ENCODE results near the gene SF3B3. TPM values are rescaled to one million over a fixed set of nuclear protein-coding genes. Genes with fewer than 3 reads are reported as not detected.

Gene SF3B3
- total RNA-seq, 1 experiment from 2014 or later: 403 TPM

DNA sequence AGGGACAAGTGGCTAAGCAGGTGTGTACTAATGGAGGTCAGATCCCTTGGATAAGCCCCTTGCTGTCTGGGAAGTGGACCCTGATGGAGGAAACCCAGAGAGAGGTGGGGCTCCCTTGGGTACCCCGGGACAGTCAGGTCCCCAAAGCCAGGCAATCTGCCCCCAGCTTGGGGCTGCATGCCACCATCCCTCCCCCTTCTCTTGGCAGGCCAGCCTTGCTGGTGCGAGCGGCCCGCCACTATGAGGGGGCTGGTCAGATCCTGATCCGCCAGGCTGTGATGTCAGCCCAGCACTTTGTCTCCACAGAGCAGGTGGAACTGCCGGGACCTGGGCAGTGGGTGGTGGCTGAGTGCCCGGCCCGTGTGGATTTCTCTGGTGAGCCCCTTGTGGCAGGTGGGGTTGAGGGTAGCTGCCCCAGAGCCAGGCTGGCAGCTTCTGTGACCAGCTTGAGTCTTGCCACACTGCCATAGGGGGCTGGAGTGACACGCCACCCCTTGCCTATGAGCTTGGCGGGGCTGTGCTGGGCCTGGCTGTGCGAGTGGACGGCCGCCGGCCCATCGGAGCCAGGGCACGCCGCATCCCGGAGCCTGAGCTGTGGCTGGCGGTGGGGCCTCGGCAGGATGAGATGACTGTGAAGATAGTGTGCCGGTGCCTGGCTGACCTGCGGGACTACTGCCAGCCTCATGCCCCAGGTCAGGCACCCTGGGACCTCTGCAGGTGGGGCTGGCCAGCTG is 49.1 kb upstream of the SF3B3 start:
- Histone ChIP-seq H3K79me2 (ENCODE audit: insufficient read depth, low read length) (no peaks in the 10 kb centered on the region), H3K9me3 (ENCODE audit: control insufficient read depth in 1 of 2, insufficient read depth in 1 of 2, low read depth in 1 of 2, low read length in 2 of 2) (no peaks in the 10 kb centered on the region), H3K36me3 (ENCODE audit: control insufficient read depth in 1 of 2, insufficient read depth in 2 of 2, low read length in 2 of 2) (no peaks in the 10 kb centered on the region), H3K27me3 (ENCODE audit: insufficient read depth, low read length) (no peaks in the 10 kb centered on the region), H3K9me2 (ENCODE audit: insufficient read depth) (no peaks in the 10 kb centered on the region), H4K20me1 (ENCODE audit: insufficient read depth) (no peaks in the 10 kb centered on the region), H3K4me2 (ENCODE audit: low read length) (no peak overlapping the region), H3K27ac (ENCODE audit: low read depth, low read length) (peak overlapping the region; percentile 63), H3K4me3 (replicated peaks in 1 of 2; ENCODE audit: low read depth in 1 of 2, low read length in 2 of 2) (no peak overlapping the region), H2AFZ (ENCODE audit: low read depth, low read length, poor library complexity, severe bottlenecking) (no peak overlapping the region), H3K4me1 (ENCODE audit: control insufficient read depth in 1 of 2, insufficient read depth in 2 of 2, low read length in 2 of 2) (peaks cover 23 to 29% of the 10 kb centered on the region in 2 experiments), H3K9ac (ENCODE audit: low read length) (no peak overlapping the region)
- ATAC-seq: no peak
- no TSS peak for BruUV-seq (replicated peaks)
- TF ChIP-seq, protein P1, sequence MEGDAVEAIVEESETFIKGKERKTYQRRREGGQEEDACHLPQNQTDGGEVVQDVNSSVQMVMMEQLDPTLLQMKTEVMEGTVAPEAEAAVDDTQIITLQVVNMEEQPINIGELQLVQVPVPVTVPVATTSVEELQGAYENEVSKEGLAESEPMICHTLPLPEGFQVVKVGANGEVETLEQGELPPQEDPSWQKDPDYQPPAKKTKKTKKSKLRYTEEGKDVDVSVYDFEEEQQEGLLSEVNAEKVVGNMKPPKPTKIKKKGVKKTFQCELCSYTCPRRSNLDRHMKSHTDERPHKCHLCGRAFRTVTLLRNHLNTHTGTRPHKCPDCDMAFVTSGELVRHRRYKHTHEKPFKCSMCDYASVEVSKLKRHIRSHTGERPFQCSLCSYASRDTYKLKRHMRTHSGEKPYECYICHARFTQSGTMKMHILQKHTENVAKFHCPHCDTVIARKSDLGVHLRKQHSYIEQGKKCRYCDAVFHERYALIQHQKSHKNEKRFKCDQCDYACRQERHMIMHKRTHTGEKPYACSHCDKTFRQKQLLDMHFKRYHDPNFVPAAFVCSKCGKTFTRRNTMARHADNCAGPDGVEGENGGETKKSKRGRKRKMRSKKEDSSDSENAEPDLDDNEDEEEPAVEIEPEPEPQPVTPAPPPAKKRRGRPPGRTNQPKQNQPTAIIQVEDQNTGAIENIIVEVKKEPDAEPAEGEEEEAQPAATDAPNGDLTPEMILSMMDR (IDR thresholded peaks at IDR 0.05 in 2 of 3, conservative IDR thresholded peaks at IDR 0.05 in 1 of 3; ENCODE audit: borderline replicate concordance in 1 of 3, insufficient read depth in 1 of 3, low read depth in 2 of 3, low read length in 2 of 3): no peak
- TF ChIP-seq, protein P2, sequence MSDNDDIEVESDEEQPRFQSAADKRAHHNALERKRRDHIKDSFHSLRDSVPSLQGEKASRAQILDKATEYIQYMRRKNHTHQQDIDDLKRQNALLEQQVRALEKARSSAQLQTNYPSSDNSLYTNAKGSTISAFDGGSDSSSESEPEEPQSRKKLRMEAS (IDR thresholded peaks at IDR 0.05): no peak
- TF ChIP-seq YY1 (IDR thresholded peaks at IDR 0.05; ENCODE audit: extremely low read depth, insufficient replicate concordance, low read depth, low read length) (no peak), POLR2AphosphoS5 (IDR thresholded peaks at IDR 0.05; ENCODE audit: low read depth, low read length) (no peak), ZFX (IDR thresholded peaks at IDR 0.05) (no peak), CBX3 (IDR thresholded peaks at IDR 0.05; ENCODE audit: low read depth) (no peak), ZNF274 (IDR thresholded peaks at IDR 0.05; ENCODE audit: low read depth, low read length) (no peak), ELF1 (IDR thresholded peaks at IDR 0.05; ENCODE audit: borderline replicate concordance, low read depth) (no peak), FOSL1 (IDR thresholded peaks at IDR 0.05; ENCODE audit: low read depth) (no peak), SRF (IDR thresholded peaks at IDR 0.05; ENCODE audit: low read depth) (no peak), TCF7L2 (IDR thresholded peaks at IDR 0.05; ENCODE audit: borderline replicate concordance, extremely low read depth, insufficient read depth, insufficient read length) (no peak), JUND (IDR thresholded peaks at IDR 0.05) (no peak), POLR2A (IDR thresholded peaks at IDR 0.05; ENCODE audit: borderline replicate concordance, extremely low read depth, insufficient read depth, insufficient read length) (no peak), EZH2 (IDR thresholded peaks at IDR 0.05) (no peak), EZH2phosphoT487 (IDR thresholded peaks at IDR 0.05; ENCODE audit: borderline replicate concordance) (no peak), SP1 (IDR thresholded peaks at IDR 0.05; ENCODE audit: low read depth) (no peak), CEBPB (IDR thresholded peaks at IDR 0.05; ENCODE audit: low read depth) (no peak)
- TF ChIP-seq, protein P3, sequence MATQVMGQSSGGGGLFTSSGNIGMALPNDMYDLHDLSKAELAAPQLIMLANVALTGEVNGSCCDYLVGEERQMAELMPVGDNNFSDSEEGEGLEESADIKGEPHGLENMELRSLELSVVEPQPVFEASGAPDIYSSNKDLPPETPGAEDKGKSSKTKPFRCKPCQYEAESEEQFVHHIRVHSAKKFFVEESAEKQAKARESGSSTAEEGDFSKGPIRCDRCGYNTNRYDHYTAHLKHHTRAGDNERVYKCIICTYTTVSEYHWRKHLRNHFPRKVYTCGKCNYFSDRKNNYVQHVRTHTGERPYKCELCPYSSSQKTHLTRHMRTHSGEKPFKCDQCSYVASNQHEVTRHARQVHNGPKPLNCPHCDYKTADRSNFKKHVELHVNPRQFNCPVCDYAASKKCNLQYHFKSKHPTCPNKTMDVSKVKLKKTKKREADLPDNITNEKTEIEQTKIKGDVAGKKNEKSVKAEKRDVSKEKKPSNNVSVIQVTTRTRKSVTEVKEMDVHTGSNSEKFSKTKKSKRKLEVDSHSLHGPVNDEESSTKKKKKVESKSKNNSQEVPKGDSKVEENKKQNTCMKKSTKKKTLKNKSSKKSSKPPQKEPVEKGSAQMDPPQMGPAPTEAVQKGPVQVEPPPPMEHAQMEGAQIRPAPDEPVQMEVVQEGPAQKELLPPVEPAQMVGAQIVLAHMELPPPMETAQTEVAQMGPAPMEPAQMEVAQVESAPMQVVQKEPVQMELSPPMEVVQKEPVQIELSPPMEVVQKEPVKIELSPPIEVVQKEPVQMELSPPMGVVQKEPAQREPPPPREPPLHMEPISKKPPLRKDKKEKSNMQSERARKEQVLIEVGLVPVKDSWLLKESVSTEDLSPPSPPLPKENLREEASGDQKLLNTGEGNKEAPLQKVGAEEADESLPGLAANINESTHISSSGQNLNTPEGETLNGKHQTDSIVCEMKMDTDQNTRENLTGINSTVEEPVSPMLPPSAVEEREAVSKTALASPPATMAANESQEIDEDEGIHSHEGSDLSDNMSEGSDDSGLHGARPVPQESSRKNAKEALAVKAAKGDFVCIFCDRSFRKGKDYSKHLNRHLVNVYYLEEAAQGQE (IDR thresholded peaks at IDR 0.05; ENCODE audit: low read depth): no peak
- TF ChIP-seq, protein P4, sequence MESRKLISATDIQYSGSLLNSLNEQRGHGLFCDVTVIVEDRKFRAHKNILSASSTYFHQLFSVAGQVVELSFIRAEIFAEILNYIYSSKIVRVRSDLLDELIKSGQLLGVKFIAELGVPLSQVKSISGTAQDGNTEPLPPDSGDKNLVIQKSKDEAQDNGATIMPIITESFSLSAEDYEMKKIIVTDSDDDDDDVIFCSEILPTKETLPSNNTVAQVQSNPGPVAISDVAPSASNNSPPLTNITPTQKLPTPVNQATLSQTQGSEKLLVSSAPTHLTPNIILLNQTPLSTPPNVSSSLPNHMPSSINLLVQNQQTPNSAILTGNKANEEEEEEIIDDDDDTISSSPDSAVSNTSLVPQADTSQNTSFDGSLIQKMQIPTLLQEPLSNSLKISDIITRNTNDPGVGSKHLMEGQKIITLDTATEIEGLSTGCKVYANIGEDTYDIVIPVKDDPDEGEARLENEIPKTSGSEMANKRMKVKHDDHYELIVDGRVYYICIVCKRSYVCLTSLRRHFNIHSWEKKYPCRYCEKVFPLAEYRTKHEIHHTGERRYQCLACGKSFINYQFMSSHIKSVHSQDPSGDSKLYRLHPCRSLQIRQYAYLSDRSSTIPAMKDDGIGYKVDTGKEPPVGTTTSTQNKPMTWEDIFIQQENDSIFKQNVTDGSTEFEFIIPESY (IDR thresholded peaks at IDR 0.05; ENCODE audit: extremely low read depth, insufficient replicate concordance, low read length): no peak
- TF ChIP-seq, protein P5, sequence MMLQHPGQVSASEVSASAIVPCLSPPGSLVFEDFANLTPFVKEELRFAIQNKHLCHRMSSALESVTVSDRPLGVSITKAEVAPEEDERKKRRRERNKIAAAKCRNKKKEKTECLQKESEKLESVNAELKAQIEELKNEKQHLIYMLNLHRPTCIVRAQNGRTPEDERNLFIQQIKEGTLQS (IDR thresholded peaks at IDR 0.05): no peak
- POLR2A ChIA-PET: no interaction called here
- CTCF ChIA-PET: no interaction called here
- DNase-seq (ENCODE audit: low read depth, low spot score): no peak
- RAD21 ChIA-PET (ENCODE audit: low non-redundant PET in 1 of 2, low total read pairs in 2 of 2, uncharacterized antibody in 2 of 2, unreplicated experiment in 2 of 2): no interaction called here
- intact Hi-C loops (cut with micrococcal nuclease): loop anchor here (5.0 kb wide), 1 partner anchor 102 kb away; no protein-coding TSS in a partner anchor
